ENCODE results near the gene TBC1D22A.
"Not testable (repeated sequence)": the region's sequence is repeated elsewhere in the genome, so short reads cannot be mapped to it uniquely, and the experiment has no call there.

The TBC1D22A gene

GRCh38 chr22:46762238-46763050 lies at the start of gene TBC1D22A:
Gene TBC1D22A (plus strand): TSS chr22:46762650. CDS start chr22:46762787, 137 bp downstream.
- peak; percentile 84 to 90 for DNase-seq (ENCODE audit: extremely low read depth in 1 of 2, low read depth in 1 of 2)

- DNase-seq (ENCODE audit: extremely low read depth in 1 of 2, low read depth in 1 of 2), result no peak
Observed at GRCh38 chr22:46714550-46714949, 47.9 kb upstream of the TBC1D22A start.

DNA sequence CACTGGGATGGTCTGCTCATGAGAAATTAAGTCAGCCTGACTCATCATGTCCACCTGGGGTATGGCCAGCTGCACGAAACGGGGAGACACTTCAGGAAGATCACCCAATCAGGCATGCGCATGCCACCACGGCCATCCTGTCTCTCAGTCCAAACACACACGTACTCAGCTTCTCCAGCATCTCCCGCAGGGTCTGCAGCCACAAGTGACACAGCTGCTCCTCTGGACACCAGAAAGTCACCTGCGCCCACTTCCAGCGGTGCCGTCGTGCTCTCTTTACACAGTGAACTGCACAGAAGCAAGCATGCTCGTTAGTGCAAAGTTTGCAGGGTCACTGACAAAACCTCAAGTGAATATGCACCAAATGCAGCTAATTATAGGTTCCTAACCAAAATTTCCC lies 42.5 kb upstream of the TBC1D22A start:
- no peak for DNase-seq (ENCODE audit: extremely low read depth in 1 of 2, low read depth in 1 of 2)

- no peak for DNase-seq (ENCODE audit: extremely low read depth in 1 of 2, low read depth in 1 of 2)
Observed at GRCh38 chr22:46721501-46722085, 40.9 kb upstream of the TBC1D22A start.

DNA sequence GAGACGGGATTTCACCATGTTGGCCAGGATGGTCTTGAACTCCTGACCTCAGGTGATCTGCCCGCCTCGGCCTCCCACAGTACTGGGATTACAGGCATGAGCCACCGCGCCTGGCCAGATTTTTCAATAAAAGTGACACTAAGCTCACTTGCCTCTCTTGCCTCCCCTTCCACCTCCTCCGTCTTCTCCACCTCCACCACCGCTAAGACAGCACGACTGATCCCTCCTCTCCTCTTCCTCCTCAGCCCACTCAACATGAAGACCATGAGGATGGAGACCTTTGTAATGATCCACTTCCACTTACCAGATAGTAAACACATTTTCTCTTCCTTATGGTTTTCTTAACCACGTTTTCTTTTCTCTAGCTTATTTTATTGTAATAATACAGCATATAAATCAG lies 38.6 kb upstream of the TBC1D22A start:
- DNase-seq (ENCODE audit: extremely low read depth in 1 of 2, low read depth in 1 of 2), result no peak

DNA sequence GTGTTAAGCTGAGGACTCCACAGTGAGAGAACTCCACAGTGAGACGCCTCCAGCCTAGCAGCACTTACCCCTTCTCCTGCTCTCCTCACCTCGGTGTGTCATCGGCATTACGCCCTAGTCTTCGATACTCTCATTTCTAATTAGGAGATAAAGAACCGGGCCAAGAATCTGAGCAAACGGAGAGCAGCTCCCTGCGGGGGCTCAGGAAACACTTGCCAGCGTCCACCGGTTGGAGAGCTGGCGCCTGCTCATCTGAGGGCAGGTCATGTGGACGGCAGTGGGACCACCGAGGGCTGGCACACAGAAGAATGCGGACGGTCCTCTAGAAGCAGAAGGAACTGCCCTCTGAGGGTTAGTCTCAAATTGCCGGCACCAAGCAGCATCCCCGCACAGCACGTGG lies 37.4 kb upstream of the TBC1D22A start:
- no peak for DNase-seq (ENCODE audit: extremely low read depth in 1 of 2, low read depth in 1 of 2)

DNA sequence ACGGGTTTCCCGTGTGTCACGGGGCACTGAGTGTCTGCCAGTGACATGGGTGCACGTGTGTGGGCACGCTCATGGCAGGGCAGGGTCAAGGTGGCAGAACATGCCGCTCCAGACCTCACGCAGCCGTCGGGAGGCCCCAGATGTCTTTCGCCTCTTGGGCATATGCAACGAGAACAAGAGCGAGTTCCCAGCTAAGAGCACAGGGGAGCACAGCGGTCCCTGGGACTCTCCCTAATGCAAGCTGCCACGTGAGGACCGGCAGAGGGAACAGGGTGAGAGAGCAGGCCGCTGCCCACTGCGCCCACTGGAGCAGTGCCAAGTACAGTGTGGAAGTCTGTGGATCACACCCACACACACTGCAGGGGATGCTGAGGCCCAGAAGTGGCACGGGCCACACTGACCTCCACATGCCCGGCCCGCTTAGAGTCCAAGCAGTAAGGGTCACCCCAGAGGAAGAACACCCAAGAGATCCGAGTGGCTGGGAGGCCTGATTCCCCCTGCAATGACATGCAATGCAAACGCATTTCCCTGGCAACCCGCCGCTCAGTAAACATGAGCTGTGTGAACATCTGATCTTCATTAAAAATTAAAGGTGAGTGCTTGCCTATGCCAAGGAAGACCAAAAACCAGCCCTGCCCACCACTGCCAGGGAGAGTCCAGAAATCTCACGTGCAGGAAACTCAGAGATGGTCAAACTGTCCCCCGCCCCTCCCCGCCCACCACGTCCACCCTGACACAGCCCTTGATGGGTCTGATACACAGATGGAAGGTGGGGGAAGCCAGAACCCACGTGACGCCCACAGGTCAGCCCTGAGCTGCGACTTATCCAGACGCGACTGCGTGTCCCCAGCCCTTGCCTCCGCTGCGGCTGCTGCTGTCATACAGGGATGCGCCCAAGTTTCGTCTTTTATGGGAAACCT lies 36.1 kb upstream of the TBC1D22A start:
- no peak for DNase-seq (ENCODE audit: extremely low read depth in 1 of 2, low read depth in 1 of 2)

- DNase-seq (ENCODE audit: extremely low read depth in 1 of 2, low read depth in 1 of 2), result no peak
Observed at GRCh38 chr22:46726986-46727317, 35.5 kb upstream of the TBC1D22A start.

DNA sequence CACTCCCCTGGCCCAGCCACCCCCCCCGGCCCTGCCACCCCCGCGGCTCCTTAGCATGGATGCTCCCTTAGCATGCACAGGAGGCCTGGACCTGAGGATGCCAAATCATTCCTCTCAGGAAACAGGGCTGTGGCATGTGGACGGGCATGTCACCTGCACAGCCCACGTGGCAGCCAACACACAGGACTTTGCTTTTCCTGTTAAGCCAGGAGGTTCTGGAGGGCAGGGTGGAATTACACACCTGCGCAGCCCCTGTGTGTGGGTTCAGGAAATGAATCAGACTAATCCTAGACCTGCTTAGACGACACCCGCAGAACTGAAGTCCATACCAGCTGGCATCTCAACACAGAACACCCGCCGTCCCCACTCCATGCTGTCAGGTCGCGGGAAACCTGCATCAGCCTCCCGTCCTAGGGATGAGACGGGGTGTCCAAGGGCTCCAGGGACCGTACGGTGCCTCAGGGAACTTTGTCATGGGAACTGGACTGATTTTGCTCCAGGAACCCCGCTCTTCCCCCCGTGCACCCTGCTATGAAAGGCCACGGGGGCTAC lies 34.6 kb upstream of the TBC1D22A start:
- no peak for DNase-seq (ENCODE audit: extremely low read depth in 1 of 2, low read depth in 1 of 2)

DNA sequence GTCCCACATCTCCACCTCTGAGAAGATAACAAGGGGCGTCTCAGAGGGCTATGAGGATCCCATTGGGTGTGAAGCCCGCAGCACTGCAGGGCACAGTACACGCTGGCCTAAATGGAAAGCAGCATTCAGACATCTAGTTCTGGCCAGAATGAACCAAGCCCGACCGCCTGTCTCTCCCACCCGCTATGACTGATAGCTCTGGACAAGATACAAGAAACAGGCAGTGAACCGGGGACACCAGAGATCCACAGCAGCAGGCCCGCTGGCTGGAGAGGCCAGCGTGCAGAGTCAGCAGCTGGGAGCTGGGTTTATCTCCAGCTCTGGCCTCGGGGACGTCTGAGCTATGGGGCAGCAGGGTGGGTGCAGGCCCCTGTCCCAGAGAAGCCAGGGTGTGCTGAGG lies 34.0 kb upstream of the TBC1D22A start:
- no peak for DNase-seq (ENCODE audit: extremely low read depth in 1 of 2, low read depth in 1 of 2)

GRCh38 chr22:46730568-46731245 lies 31.7 kb upstream of the TBC1D22A start:
- no peak for DNase-seq (ENCODE audit: extremely low read depth in 1 of 2, low read depth in 1 of 2)

- DNase-seq (ENCODE audit: extremely low read depth in 1 of 2, low read depth in 1 of 2), result no peak
Observed at GRCh38 chr22:46731246-46732040, 31.0 kb upstream of the TBC1D22A start.

GRCh38 chr22:46732041-46732379 lies 30.4 kb upstream of the TBC1D22A start:
- DNase-seq (ENCODE audit: extremely low read depth in 1 of 2, low read depth in 1 of 2), result no peak

DNA sequence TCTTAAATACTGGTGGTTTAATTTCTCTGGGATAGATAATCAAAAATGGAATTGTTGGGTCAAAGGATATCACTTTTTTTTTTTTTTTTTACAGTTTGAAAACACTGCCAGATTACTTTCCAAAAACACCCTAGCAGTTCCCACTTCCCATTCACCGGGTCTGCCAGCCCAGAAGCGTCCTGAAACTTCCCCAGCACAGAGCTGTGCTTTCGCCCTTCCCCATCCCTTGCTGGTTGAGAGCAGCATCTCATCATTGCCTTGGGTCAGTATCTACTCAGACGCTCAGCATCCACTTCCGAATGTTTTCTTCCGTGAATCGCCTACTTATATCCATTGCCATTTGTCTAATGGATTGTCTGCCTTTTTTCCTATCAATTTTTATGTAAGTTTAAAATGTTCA lies 29.9 kb upstream of the TBC1D22A start:
- no peak for DNase-seq (ENCODE audit: extremely low read depth in 1 of 2, low read depth in 1 of 2)

- not testable (repeated sequence) for DNase-seq (ENCODE audit: extremely low read depth in 1 of 2, low read depth in 1 of 2)
Observed at GRCh38 chr22:46734213-46734722, 28.2 kb upstream of the TBC1D22A start.

- DNase-seq (ENCODE audit: extremely low read depth in 1 of 2, low read depth in 1 of 2), result peak; percentile 46 to 47
Observed at GRCh38 chr22:46734830-46735453, 27.5 kb upstream of the TBC1D22A start.

DNA sequence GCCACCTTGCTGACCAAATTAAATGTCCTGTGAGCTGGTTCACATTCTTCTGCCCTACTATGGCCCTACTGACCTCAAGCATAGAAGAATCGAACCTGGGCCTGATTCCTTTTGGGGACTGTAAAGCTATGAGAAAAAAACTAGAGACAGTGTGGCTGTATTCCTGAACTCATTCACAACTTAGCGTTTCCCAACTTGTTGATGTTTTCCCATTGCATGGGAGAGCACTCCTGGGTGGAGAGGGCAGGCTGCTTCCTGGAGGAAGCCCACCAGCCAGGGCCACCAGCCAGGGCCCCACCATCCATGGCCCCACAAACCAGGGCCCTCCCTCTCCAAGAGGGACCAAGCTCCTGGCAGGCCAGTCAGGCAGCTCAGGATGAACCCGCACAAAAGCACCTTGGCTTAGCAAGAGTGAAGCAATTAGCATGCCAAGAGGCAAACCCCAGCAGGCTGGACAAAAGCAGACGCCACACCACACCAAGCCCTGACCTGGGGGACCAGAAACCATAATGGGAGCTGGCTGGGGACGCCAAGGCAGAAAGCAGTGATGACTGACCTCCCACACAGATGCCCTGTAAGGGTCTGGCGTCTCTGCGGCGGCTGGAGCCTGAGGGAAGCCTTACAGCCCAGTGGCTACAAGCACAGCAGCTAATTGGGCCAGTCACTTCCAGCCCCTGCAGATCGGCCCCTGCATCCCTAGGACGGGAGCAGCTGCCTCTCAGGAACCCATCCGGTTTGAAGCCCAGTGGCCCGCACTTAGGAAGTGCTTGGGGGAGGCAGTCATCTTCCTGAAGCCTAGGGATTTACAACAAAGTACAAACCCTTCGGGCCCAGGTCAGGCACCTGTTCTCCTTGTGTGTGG lies 26.5 kb upstream of the TBC1D22A start:
- DNase-seq (ENCODE audit: extremely low read depth in 1 of 2, low read depth in 1 of 2), result no peak

DNA sequence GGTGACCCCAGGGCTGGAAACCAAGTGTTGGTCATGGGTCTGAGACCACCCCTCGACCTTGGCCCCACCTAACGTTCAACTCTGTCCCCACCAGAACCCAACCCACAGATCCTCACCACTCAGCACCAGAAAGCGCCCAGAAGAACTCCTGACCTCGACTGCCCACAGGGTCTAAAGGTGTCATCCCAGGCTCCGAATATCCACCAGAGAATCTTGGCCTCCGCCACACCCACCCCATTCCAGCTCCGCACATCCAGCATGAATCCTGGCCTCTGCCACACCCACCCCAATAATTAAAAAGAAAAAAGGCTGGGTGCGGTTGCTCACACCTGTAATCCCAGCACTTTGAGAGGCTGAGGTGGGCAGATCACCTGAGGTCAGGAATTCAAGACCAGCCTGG lies 25.7 kb upstream of the TBC1D22A start:
- no peak for DNase-seq (ENCODE audit: extremely low read depth in 1 of 2, low read depth in 1 of 2)
